ENCODE data around the gene DAAM2.

- TF ChIP-seq NFIC (IDR thresholded peaks at IDR 0.05) (no peak), REST (IDR thresholded peaks at IDR 0.05; ENCODE audit: low read depth) (no peak), EP300 (IDR thresholded peaks at IDR 0.05; ENCODE audit: borderline replicate concordance) (no peak)
Observed at GRCh38 chr6:39917981-39918380, 125.8 kb downstream of the DAAM2 start.
